HG02610 (cell line): ENCODE data around the gene CITED1.

Experiments used
- ATAC-seq: cut with Tn5 transposase; IDR thresholded peaks from one replicate; pipeline ENCODE4 v1.9.1; 2021; ENCODE audit warnings: mild to moderate bottlenecking, moderate library complexity; ENCODE audit not compliant: unreplicated experiment

CITED1 gene

DNA sequence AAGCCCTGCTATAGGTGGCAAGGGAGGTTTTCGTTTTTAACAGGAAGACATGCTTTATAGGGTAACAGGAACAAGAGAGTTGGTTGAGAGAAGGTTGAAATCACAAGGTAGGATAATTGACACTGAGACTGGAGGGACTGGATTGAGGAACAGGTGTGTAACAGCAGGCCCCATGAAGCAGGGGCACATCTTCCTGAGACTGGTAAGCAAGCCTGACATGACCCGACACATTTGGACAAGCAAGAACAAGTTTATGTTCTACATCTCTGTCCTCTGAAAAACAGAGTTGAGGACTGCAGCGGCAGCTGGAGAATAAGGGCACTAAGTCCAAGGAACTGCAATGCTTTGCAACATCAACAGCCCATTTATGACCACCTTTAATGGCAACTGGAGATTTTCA, 33.9 kb downstream of the CITED1 start:
- ATAC-seq: no peak

DNA sequence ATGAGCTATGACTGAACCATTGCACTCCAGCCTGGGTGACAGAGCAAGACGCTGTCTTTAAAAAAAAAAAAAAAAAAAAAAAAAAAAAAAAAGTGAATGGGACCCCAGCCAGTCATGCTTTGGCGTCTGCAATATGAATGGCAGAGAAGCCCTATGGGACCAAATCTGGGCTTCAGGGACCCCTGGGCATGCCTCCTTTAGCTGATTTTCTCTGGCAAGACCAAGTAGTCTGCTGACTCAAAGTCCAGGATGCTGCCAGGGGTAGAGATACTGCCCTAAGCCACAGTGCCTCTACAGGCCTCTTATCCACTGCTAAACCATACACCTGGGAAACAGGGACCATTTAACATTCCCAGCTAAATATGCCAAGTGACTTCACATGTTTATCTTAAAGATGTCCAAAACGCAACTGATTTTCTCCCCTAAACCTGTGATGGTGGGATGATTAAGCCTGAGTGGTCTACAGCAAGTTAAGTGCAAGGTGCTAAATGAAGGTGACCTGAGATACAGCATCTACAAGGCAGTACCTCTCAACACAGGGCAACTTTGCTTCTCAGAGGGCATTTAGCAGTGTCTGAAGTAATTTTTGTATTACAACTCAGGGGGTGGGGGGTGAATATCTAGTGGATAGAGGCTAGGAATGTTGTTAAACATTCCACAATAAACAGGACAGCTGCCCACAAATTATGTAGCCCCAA, 34.5 kb downstream of the CITED1 start:
- no peak for ATAC-seq

DNA sequence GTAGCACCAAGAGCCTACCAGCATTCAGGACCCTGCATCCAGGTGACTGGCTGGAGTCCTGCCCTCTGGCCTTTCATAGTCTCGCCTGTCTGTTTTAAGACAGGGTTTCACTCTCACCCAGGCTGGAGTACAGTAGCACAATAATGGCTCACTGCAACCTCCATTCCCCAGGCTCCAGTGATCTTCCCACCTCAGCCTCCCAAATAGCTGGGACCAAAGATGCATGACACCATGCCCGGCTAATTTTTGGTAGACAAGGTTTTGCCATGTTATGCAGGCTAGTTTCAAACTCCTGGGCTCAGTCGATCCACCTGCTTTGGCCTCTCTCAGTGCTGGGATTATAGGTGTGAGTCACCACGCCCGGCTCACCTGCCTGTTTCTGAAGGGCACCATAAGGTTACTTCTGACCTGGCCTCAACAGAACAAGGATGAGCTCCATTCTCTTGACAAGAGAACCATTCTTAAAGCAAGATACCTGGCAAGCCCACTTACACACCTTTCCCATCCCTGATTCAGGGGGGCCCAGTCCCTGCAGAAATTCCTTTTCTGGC, 35.3 kb downstream of the CITED1 start:
- ATAC-seq: no peak

DNA sequence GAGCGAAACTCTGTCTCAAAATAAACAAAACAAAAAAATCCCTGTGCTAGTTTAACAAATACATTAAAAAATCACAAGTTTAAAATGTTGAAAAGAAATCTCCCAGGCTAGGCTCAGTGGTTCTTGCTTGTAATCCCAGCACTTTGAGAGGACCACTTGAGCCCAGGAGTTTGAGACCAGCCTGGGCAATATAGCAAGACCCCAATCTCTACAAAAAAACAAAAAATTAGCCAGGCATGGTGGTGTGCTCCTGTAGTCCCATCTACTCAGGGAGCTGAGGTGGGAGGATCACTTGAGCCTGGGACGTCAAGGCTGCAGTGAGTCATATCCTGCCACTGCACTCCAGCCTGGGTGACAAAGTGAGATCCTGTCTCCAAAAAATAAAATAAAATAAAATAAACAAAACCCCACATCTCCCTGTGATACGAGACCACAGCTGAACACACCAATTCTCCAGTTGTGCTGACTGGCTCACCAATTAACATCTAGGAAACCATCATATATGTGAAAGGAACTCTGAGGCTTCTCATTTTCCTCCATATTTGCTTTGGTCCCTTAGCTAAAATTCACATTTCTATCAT, 36.0 kb downstream of the CITED1 start:
- no peak for ATAC-seq

DNA sequence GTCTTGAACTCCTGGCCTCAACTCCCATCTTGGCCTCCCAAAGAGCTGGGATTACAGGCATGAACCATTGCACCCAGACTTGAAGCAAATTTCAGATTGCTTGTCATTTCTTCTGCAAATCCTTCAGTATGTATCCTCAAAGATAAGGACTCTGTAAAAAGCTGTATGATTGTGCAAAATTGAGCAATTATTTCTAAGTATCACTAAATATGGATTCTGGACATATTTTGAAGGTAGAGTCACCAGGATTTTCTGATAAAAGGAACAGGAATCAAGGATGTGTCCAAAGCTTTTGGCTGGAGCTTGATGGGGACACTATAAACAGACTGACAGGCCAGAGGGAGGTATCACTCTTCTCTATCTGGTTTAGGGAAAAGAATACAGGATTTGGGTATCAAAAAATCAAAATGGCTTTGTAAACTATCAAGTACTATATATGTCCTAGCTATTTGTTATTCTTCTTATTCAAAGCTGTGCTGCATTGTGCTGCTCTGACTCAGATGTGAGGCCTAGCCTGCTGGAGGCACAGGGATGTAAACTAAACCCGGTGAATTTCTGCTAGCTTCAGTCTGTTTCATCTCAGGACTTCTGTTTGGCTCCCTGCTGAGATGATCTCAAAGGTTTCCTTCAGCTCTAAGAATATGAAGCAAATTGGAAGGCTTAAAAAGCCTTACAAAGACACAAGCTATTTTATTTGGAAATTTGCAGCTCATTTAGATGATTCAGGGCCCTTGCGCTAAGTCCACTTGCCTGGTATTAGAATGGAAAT, 36.9 kb downstream of the CITED1 start:
- no peak for ATAC-seq

DNA sequence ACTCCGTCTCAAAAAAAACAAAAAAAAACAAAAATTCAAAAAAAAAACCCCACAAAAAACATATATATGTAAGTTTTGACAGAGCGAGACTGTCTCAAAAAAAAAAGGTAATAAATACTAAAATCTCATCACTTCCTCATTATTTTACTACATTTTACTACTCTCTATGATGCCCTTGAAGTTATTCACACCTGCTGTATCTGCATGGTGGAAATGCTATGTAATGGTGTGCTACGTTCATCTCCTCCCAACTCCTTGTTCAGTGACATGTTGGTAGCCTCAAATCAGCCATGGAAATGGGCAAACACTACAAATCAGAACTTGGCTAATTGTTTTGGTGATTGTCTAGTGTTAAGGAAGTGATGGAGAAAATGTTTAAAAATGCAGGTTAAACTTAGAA, 40.5 kb downstream of the CITED1 start:
- ATAC-seq: no peak

DNA sequence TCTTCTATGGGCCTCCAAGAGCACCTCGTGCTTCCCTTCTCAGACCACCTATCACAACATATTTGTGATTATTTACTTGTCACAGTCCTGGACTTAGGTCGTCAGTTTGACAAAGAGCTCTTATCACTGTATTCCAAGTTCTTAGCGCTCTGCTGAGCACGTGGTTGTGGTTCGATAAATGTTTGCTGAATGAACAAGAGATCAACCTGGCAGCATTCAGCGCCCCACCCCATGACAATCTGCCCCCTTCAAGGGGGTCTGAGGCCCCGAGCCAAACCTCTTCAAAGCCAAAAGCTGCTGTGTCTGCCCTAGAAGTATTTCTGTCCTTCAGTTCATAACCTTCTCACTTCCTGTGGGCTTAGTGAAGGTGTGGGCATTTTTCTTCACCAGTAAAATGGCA, 43.6 kb downstream of the CITED1 start:
- ATAC-seq: no peak

DNA sequence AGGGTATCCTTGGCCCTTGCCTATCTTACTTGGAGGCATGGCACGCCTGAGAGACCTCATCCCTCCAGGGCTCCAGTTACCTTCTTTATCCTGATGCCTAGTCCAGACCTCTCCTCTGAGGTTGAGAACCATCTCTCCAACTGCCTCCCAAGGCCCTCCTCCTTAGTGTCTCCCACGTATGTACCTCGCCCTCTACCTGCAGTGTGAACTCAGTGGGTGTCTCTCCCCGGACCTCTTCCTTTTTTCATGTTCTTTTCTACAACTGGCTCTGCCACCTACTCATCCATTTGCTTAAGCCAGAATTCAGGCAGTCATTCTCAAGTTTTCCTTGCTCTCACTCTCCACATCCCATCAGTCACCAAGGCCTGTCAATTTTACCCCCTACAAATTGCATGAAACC, 45.3 kb downstream of the CITED1 start:
- ATAC-seq: no peak

DNA sequence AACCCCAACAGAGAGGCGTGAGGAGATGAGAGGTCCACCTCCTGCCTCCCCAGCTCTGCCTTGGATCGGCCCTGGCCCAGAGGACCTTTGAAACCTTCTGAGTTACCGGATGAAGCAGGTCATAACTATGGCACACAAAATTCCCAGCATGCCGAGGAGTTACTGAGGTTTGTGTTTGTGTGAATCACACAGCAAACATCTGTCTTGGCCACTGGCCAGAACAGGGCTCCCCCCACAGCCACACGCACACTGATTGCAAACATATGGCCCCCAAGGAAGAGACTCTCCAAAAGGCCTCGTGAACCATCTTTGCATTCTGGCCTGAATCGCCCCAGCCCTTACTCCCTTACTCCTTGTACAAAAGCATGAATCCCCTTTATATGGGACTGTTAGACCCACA, 47.5 kb downstream of the CITED1 start:
- ATAC-seq: no peak

DNA sequence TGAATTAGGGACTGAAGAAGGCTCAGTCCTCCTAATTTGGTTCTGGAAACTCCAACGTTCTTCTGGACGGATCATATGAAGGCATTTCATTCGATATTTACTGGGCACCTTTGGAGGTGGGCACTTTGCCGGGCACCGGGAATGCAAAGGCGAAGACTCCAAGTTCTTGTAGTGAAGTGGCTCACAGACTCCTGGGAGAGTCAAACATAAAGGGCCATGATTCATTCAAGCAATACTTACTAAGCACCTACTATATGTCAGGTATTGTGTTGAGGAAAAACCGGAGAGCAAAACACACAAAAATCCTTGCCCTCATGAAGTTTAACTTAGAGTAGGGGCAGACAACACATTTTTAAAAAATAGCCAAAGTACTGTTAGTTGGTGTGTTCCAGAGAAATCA, 49.9 kb downstream of the CITED1 start:
- ATAC-seq: no peak

DNA sequence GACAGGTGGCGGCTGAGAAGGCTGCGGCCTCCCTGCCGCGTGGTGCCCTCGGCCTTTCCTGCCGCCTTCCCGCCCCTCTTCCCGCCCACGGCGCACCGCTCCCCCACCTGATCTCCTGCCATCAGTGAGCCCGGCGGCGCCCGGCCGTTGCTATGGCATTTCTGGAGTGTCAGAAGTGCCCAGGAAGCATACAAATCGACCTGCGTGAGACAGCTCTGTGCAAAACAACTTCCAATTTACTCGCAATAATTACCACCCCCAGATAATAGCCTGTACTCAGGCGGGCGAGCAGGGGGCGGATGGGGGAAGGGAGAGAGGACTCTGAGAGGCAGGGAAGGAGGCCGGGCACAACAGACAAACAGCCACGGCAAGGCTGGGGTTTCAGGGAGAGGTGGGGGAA, 50.3 kb downstream of the CITED1 start:
- ATAC-seq: no peak

DNA sequence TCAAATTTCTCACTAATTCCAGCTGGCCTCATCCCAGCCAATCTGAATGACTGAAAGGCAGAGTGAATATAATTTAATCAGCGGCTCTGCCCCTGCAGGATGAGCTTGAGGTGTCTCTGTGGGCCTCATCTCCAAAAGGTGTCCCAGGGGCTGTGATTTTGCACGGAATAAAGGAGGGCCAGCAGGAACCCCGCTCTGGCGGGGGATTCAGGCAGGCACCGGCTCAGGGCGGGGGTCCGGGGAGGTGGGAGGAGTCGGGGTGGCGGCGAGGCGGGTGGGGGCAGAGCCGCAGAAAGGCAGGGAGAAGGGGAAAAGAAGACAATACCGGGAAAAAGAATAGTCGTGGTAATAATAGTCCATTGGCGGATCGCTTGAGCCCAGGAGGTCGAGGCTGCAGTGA, 50.9 kb downstream of the CITED1 start:
- no peak for ATAC-seq

DNA sequence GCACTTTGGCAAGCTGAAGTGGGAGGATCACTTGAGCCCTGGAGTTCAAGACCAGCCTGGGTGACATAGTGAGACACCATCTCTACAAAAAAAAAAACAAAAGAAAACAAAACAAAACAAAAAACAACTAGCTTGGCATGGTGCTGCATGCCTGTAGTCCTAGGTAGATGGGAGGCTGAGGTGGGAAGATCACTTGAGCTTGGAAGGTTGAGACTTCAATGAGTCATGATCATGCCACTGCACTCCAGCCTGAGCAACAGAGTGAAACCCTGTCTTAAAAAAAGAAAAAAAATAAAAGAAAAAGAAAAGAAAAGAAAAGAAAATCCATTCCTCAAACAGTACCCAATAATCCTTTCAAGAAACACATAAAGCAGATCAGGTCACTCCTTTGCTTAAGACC, 52.0 kb downstream of the CITED1 start:
- no peak for ATAC-seq
